ENCODE measurements around the gene UGT1A4. TPM values are rescaled to one million over a fixed set of nuclear protein-coding genes. Genes with fewer than 3 reads are reported as not detected.
"Not testable (repeated sequence)": the region's sequence is repeated elsewhere in the genome, so short reads cannot be mapped to it uniquely, and the experiment has no call there.

Gene UGT1A4
- total RNA-seq, 1 experiment from 2014 or later = 0.12 TPM

DNA sequence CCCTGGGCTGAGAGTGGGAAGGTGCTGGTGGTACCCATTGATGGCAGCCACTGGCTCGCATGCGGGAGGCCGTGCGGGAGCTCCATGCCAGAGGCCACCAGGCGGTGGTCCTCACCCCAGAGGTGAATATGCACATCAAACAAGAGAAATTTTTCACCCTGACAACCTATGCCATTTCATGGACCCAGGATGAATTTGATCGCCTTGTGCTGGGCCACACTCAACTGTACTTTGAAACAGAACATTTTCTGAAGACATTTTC lies 28.7 kb downstream of the UGT1A4 start:
- H3K9me2 ChIP-seq (ENCODE audit: insufficient read depth) = no peaks in the 10 kb centered on the region
- H3K4me2 ChIP-seq (ENCODE audit: low read length) = no peak overlapping the region
- no peaks in the 10 kb centered on the region for H3K79me2 ChIP-seq (ENCODE audit: insufficient read depth, low read length)
- RAD21 ChIA-PET (ENCODE audit: low non-redundant PET in 1 of 2, low total read pairs in 2 of 2, uncharacterized antibody in 2 of 2, unreplicated experiment in 2 of 2) = no interaction called here
- H3K4me1 ChIP-seq (ENCODE audit: control insufficient read depth in 1 of 2, insufficient read depth in 2 of 2, low read length in 2 of 2) = no peaks in the 10 kb centered on the region
- no TSS peak for BruUV-seq (replicated peaks)
- H3K9me3 ChIP-seq (ENCODE audit: control insufficient read depth in 1 of 2, insufficient read depth in 1 of 2, low read depth in 1 of 2, low read length in 2 of 2) = no peaks in the 10 kb centered on the region
- no peak overlapping the region for H3K4me3 ChIP-seq (replicated peaks in 1 of 2; ENCODE audit: low read depth in 1 of 2, low read length in 2 of 2)
- DNase-seq (ENCODE audit: low read depth, low spot score) (no peak), ATAC-seq (no peak)
- H3K27ac ChIP-seq (ENCODE audit: low read depth, low read length) = no peak overlapping the region
- CTCF ChIA-PET = no interaction called here
- TF ChIP-seq, protein P1, sequence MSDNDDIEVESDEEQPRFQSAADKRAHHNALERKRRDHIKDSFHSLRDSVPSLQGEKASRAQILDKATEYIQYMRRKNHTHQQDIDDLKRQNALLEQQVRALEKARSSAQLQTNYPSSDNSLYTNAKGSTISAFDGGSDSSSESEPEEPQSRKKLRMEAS (IDR thresholded peaks at IDR 0.05) = no peak
- no peak for TF ChIP-seq TCF7L2 (IDR thresholded peaks at IDR 0.05; ENCODE audit: borderline replicate concordance, extremely low read depth, insufficient read depth, insufficient read length)
- no peak for TF ChIP-seq ELF1 (IDR thresholded peaks at IDR 0.05; ENCODE audit: borderline replicate concordance, low read depth)
- H4K20me1 ChIP-seq (ENCODE audit: insufficient read depth) = no peaks in the 10 kb centered on the region
- no peaks in the 10 kb centered on the region for H3K36me3 ChIP-seq (ENCODE audit: control insufficient read depth in 1 of 2, insufficient read depth in 2 of 2, low read length in 2 of 2)
- intact Hi-C loops (cut with micrococcal nuclease) = no loop called here
- no peaks in the 10 kb centered on the region for H3K27me3 ChIP-seq (ENCODE audit: insufficient read depth, low read length)
- H3K9ac ChIP-seq (ENCODE audit: low read length) = no peak overlapping the region
- H2AFZ ChIP-seq (ENCODE audit: low read depth, low read length, poor library complexity, severe bottlenecking) = no peak overlapping the region
- POLR2A ChIA-PET = no interaction called here

DNA sequence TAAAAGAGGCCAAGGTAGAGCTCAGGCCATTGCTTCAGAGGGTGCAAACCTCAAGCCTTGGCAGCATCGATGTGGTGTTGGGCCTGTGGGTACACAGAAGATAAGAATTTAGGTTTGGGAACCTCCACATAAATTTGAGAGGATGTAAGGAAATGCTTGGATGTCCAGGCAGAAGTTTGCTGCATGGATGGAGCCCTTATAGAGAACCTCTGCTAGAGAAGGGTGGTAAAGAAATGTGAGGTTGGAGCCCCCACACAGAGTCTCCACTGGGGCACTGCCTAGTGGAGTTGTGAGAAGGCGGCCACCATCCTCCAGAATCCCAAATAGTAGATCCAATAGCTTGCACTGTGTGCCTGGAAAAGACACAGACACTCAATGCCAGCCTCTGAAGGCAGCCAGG lies 32.2 kb downstream of the UGT1A4 start:
- H3K9me2 ChIP-seq (ENCODE audit: insufficient read depth); H2AFZ ChIP-seq (ENCODE audit: low read depth, low read length, poor library complexity, severe bottlenecking); ATAC-seq; H3K36me3 ChIP-seq (ENCODE audit: control insufficient read depth in 1 of 2, insufficient read depth in 2 of 2, low read length in 2 of 2); H3K27ac ChIP-seq (ENCODE audit: low read depth, low read length); H3K79me2 ChIP-seq (ENCODE audit: insufficient read depth, low read length); DNase-seq (ENCODE audit: low read depth, low spot score); H4K20me1 ChIP-seq (ENCODE audit: insufficient read depth); H3K9me3 ChIP-seq (ENCODE audit: control insufficient read depth in 1 of 2, insufficient read depth in 1 of 2, low read depth in 1 of 2, low read length in 2 of 2); RAD21 ChIA-PET (ENCODE audit: low non-redundant PET in 1 of 2, low total read pairs in 2 of 2, uncharacterized antibody in 2 of 2, unreplicated experiment in 2 of 2); BruUV-seq (replicated peaks); POLR2A ChIA-PET; H3K27me3 ChIP-seq (ENCODE audit: insufficient read depth, low read length); H3K4me1 ChIP-seq (ENCODE audit: control insufficient read depth in 1 of 2, insufficient read depth in 2 of 2, low read length in 2 of 2); H3K4me3 ChIP-seq (replicated peaks in 1 of 2; ENCODE audit: low read depth in 1 of 2, low read length in 2 of 2); CTCF ChIA-PET; H3K4me2 ChIP-seq (ENCODE audit: low read length); H3K9ac ChIP-seq (ENCODE audit: low read length); intact Hi-C loops (cut with micrococcal nuclease): not testable (repeated sequence)

DNA sequence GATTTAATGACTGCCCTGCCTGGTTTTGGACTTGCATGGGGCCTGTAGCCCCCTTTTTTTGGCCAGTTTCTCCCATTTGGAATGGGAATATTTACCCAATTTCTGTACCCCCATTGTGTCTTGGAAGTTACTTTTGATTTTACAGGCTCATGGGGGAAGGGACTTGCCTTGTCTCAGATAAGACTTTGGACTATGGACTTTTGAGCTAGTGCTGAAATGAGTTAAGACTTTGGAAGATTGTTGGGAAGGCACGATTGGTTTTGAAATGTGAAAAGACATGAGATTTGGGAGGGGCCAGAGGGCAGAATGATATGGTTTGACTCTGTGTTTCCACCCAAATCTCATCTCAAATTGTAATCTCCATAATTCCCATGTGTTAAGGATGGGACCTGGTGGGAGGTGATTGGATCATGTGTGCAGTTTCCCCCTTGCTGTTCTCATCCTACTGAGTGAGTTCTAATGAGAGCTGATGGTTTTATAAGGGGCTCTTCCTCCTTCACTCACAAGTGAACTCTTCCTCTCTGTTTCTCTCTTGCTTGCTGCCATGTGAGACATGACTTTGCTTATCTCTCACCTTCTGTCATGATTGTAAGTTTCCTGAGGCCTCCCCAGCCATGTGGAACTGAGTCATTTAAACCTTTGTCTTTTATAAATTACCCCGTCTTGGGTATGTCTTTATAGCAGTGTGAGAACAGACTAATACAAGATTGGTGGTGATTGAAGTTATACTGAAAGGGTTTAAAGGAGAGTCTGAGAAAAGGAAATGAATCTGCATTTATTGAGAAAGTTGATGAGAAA lies 32.9 kb downstream of the UGT1A4 start:
- H3K79me2 ChIP-seq (ENCODE audit: insufficient read depth, low read length); H3K9me3 ChIP-seq (ENCODE audit: control insufficient read depth in 1 of 2, insufficient read depth in 1 of 2, low read depth in 1 of 2, low read length in 2 of 2); H3K9ac ChIP-seq (ENCODE audit: low read length); POLR2A ChIA-PET; H3K4me1 ChIP-seq (ENCODE audit: control insufficient read depth in 1 of 2, insufficient read depth in 2 of 2, low read length in 2 of 2); H3K27ac ChIP-seq (ENCODE audit: low read depth, low read length); ATAC-seq; DNase-seq (ENCODE audit: low read depth, low spot score); CTCF ChIA-PET; H3K4me3 ChIP-seq (replicated peaks in 1 of 2; ENCODE audit: low read depth in 1 of 2, low read length in 2 of 2); H3K27me3 ChIP-seq (ENCODE audit: insufficient read depth, low read length); H3K4me2 ChIP-seq (ENCODE audit: low read length); intact Hi-C loops (cut with micrococcal nuclease); H4K20me1 ChIP-seq (ENCODE audit: insufficient read depth); BruUV-seq (replicated peaks); H3K36me3 ChIP-seq (ENCODE audit: control insufficient read depth in 1 of 2, insufficient read depth in 2 of 2, low read length in 2 of 2); RAD21 ChIA-PET (ENCODE audit: low non-redundant PET in 1 of 2, low total read pairs in 2 of 2, uncharacterized antibody in 2 of 2, unreplicated experiment in 2 of 2); H3K9me2 ChIP-seq (ENCODE audit: insufficient read depth); H2AFZ ChIP-seq (ENCODE audit: low read depth, low read length, poor library complexity, severe bottlenecking): not testable (repeated sequence)

Measured in HCT116 (cell line).